Suprapubic skin (tissue), 4 donors: ENCODE measurements around the gene SCN2B. TPM values are rescaled to one million over a fixed set of nuclear protein-coding genes. Genes with fewer than 3 reads are reported as not detected.

Source experiments
- DNase-seq, 2 donors: peaks; one replicate each; pipeline ENCODE4 v3.0.0-alpha.2; 2019; ENCODE audit warnings: low spot score in 2 of 2
- H3K27ac ChIP-seq: fragments of 200-600 bp; sonication (generic); one replicate; pipeline ENCODE4 v1.5.1; 2019
- H3K27me3 ChIP-seq: fragments of 200-600 bp; sonication (generic); one replicate; pipeline ENCODE4 v1.5.1; 2019
- H3K36me3 ChIP-seq: fragments of 200-600 bp; sonication (generic); one replicate; pipeline ENCODE4 v1.5.1; 2019
- H3K4me1 ChIP-seq: fragments of 200-600 bp; sonication (generic); one replicate; pipeline ENCODE4 v1.5.1; 2019
- H3K4me3 ChIP-seq: fragments of 200-600 bp; sonication (generic); one replicate; pipeline ENCODE4 v1.5.1; 2019; ENCODE audit warnings: mild to moderate bottlenecking
- H3K9me3 ChIP-seq: fragments of 200-600 bp; sonication (generic); one replicate; pipeline ENCODE4 v1.5.1; 2019
- CTCF ChIP-seq, 2 donors: fragments of 200-600 bp in 1 of 2; fragments of 450-650 bp in 1 of 2; sonication (generic) in 1 of 2; IDR thresholded peaks; one replicate each; pipeline ENCODE4 v1.5.1; 2016 to 2019; ENCODE audit warnings: antibody characterized with exemption in 2 of 2, mild to moderate bottlenecking in 1 of 2, moderate library complexity in 1 of 2
- EP300 ChIP-seq: sonication (generic); formaldehyde crosslinking; IDR thresholded peaks from one replicate; pipeline ENCODE4 v1.6.1; 2017; ENCODE audit warnings: antibody characterized with exemption
- POLR2A ChIP-seq, 2 donors: fragments of 450-650 bp; IDR thresholded peaks; one replicate each; pipeline ENCODE4 v1.6.1; 2017; ENCODE audit warnings: antibody characterized with exemption in 2 of 2, mild to moderate bottlenecking in 2 of 2, moderate library complexity in 2 of 2
- POLR2AphosphoS5 ChIP-seq, 3 donors: sonication (generic); formaldehyde crosslinking; IDR thresholded peaks; one replicate each; pipeline ENCODE4 v1.6.1; 2017; ENCODE audit warnings: antibody characterized with exemption in 3 of 3
- WGBS: methylation state at CpG from one replicate; pipeline ENCODE4 v1.1.5; 2018; 5-methylcytosine and 5-hydroxymethylcytosine counted together
- total RNA-seq, 4 donors: library from RNA; depleted of rRNA; stranded (reverse); fragments of >200 nt; gene quantifications; one replicate each; pipeline ENCODE4 v1.1.0, GENCODE V29; 2016

The SCN2B gene
- total RNA-seq, 4 donors from 2014 or later: 0.08 to 0.21 TPM; not detected in 2

- H3K27me3 ChIP-seq: peaks cover 7% of the 10 kb centered on the region
- DNase-seq: no peak
- 85% methylated on average over 4 of the region's 4 CpGs for WGBS
- TF ChIP-seq CTCF (IDR thresholded peaks at IDR 0.05) (no peak), POLR2A (IDR thresholded peaks at IDR 0.05) (no peak), POLR2AphosphoS5 (IDR thresholded peaks at IDR 0.05) (no peak), EP300 (no peak)
- H3K4me1 ChIP-seq: peaks cover 11% of the 10 kb centered on the region
- no peaks in the 10 kb centered on the region for H3K9me3 ChIP-seq
- H3K4me3 ChIP-seq: no peak overlapping the region
- no peaks in the 10 kb centered on the region for H3K36me3 ChIP-seq
- H3K27ac ChIP-seq: no peak overlapping the region
Measured at GRCh38 chr11:118213201-118213600, 36.8 kb upstream of the SCN2B start.

- WGBS: 75% methylated on average over 2 of the region's 2 CpGs
- H3K36me3 ChIP-seq: no peaks in the 10 kb centered on the region
- TF ChIP-seq POLR2A (IDR thresholded peaks at IDR 0.05): no peak
- TF ChIP-seq POLR2AphosphoS5 (IDR thresholded peaks at IDR 0.05): no peak
- no peak for TF ChIP-seq EP300
- no peak for TF ChIP-seq CTCF (IDR thresholded peaks at IDR 0.05)
- H3K4me3 ChIP-seq: no peak overlapping the region
- no peaks in the 10 kb centered on the region for H3K9me3 ChIP-seq
- H3K27ac ChIP-seq: no peak overlapping the region
- H3K4me1 ChIP-seq: peaks cover 11% of the 10 kb centered on the region
- peaks cover 7% of the 10 kb centered on the region for H3K27me3 ChIP-seq
- DNase-seq: no peak
Measured at GRCh38 chr11:118212781-118213191, 36.3 kb upstream of the SCN2B start.

GRCh38 chr11:118212131-118212725, 35.8 kb upstream of the SCN2B start:
- Histone ChIP-seq H3K27me3 (peaks cover 7% of the 10 kb centered on the region), H3K9me3 (no peaks in the 10 kb centered on the region), H3K36me3 (no peaks in the 10 kb centered on the region), H3K27ac (no peak overlapping the region), H3K4me3 (no peak overlapping the region), H3K4me1 (peaks cover 12% of the 10 kb centered on the region)
- no peak for DNase-seq
- TF ChIP-seq POLR2A (IDR thresholded peaks at IDR 0.05): no peak
- no peak for TF ChIP-seq CTCF (IDR thresholded peaks at IDR 0.05)
- TF ChIP-seq POLR2AphosphoS5 (IDR thresholded peaks at IDR 0.05): no peak
- no peak for TF ChIP-seq EP300
- WGBS: 91% methylated on average over 7 of the region's 7 CpGs

GRCh38 chr11:118211006-118211405, 34.6 kb upstream of the SCN2B start:
- no peak overlapping the region for H3K27ac ChIP-seq
- 53% methylated on average over 6 of the region's 6 CpGs for WGBS
- H3K9me3 ChIP-seq: no peaks in the 10 kb centered on the region
- DNase-seq: no peak
- H3K27me3 ChIP-seq: peaks cover 7% of the 10 kb centered on the region
- TF ChIP-seq EP300 (no peak), POLR2AphosphoS5 (IDR thresholded peaks at IDR 0.05) (no peak), CTCF (IDR thresholded peaks at IDR 0.05) (no peak), POLR2A (IDR thresholded peaks at IDR 0.05) (no peak)
- no peaks in the 10 kb centered on the region for H3K36me3 ChIP-seq
- no peak overlapping the region for H3K4me3 ChIP-seq
- H3K4me1 ChIP-seq: peaks cover 13% of the 10 kb centered on the region

- peaks cover 13% of the 10 kb centered on the region for H3K4me1 ChIP-seq
- WGBS: 94% methylated on average over 7 of the region's 7 CpGs
Measured at GRCh38 chr11:118210323-118210722, 33.9 kb upstream of the SCN2B start.

More at GRCh38 chr11:118210323-118210722, 33.9 kb upstream of the SCN2B start:
- no peaks in the 10 kb centered on the region for H3K36me3 ChIP-seq
- H3K27ac ChIP-seq: no peak overlapping the region
- TF ChIP-seq CTCF (IDR thresholded peaks at IDR 0.05): no peak
- no peak for TF ChIP-seq POLR2AphosphoS5 (IDR thresholded peaks at IDR 0.05)
- TF ChIP-seq POLR2A (IDR thresholded peaks at IDR 0.05): no peak
- no peak for TF ChIP-seq EP300
- H3K27me3 ChIP-seq: peaks cover 7% of the 10 kb centered on the region
- DNase-seq: no peak
- H3K4me3 ChIP-seq: no peak overlapping the region
- no peaks in the 10 kb centered on the region for H3K9me3 ChIP-seq
